GM12892 (cell line): ENCODE results near the gene CLASP1.

Source experiments
- POLR2A ChIP-seq: IDR thresholded peaks from 2 replicates; pipeline ENCODE4 v1.6.1; 2011; ENCODE audit warnings: low read depth, low read length, control low read depth
- POLR2AphosphoS5 ChIP-seq: IDR thresholded peaks from 2 replicates; pipeline ENCODE4 v1.6.1; 2011; ENCODE audit warnings: low read depth, low read length, control low read depth
- TAF1 ChIP-seq: IDR thresholded peaks from 2 replicates; pipeline ENCODE4 v1.6.1; 2011; ENCODE audit warnings: low read depth, mild to moderate bottlenecking, control low read depth, low read length, borderline replicate concordance

GRCh38 chr2:121479882-121480522, 169.3 kb downstream of the CLASP1 start:
- TF ChIP-seq POLR2A (no peak), TAF1 (no peak), POLR2AphosphoS5 (no peak)
